KMS-11 (cell line): ENCODE results near the gene RRAD.

Source experiments
- H2AFZ ChIP-seq: fragments of 200-600 bp; sonication (generic); 2 replicates; pipeline ENCODE4 v1.6.1; 2016; ENCODE audit warnings: antibody characterized with exemption, mixed run types, low read depth
- H3K27ac ChIP-seq: fragments of 200-600 bp; sonication (generic); 2 replicates; pipeline ENCODE4 v1.6.1; 2016; ENCODE audit warnings: mild to moderate bottlenecking, mixed run types
- H3K27me3 ChIP-seq: fragments of 200-600 bp; sonication (generic); 2 replicates; pipeline ENCODE4 v1.6.1; 2017; ENCODE audit warnings: mild to moderate bottlenecking, low read depth, mixed run types, moderate library complexity; ENCODE audit not compliant: insufficient read depth
- H3K36me3 ChIP-seq: fragments of 200-600 bp; sonication (generic); 2 replicates; pipeline ENCODE4 v1.6.1; 2017; ENCODE audit warnings: mild to moderate bottlenecking, mixed run types; ENCODE audit not compliant: insufficient read depth
- H3K4me1 ChIP-seq: fragments of 200-600 bp; sonication (generic); 2 replicates; pipeline ENCODE4 v1.6.1; 2016; ENCODE audit warnings: mild to moderate bottlenecking, low read depth, mixed run types; ENCODE audit not compliant: poor library complexity, severe bottlenecking
- H3K4me2 ChIP-seq: fragments of 200-600 bp; sonication (generic); 2 replicates; pipeline ENCODE4 v1.7.0; 2016; ENCODE audit warnings: mild to moderate bottlenecking, mixed run types
- H3K4me3 ChIP-seq: fragments of 200-600 bp; sonication (generic); IDR thresholded peaks from 2 replicates; pipeline ENCODE4 v1.6.1; 2017; ENCODE audit warnings: low read depth, low read length, mixed read lengths; ENCODE audit not compliant: insufficient read depth
- H3K79me2 ChIP-seq: fragments of 200-600 bp; sonication (generic); 2 replicates; pipeline ENCODE4 v1.6.1; 2016; ENCODE audit warnings: low read depth, mixed run types; ENCODE audit not compliant: insufficient read depth
- H3K9ac ChIP-seq: fragments of 200-600 bp; sonication (generic); 2 replicates; pipeline ENCODE4 v1.6.1; 2016; ENCODE audit warnings: mild to moderate bottlenecking, mixed run types
- H4K20me1 ChIP-seq: fragments of 200-600 bp; sonication (generic); 2 replicates; pipeline ENCODE4 v1.6.1; 2016; ENCODE audit warnings: mild to moderate bottlenecking, mixed run types; ENCODE audit not compliant: insufficient read depth
- TF ChIP-seq, protein P1 (sequence below): fragments of 200-600 bp; sonication (generic); conservative IDR thresholded peaks from 2 replicates; pipeline ENCODE4 v1.6.1; 2017; ENCODE audit warnings: low read depth, mild to moderate bottlenecking, antibody characterized with exemption, low read length, moderate library complexity, mixed read lengths

The RRAD gene

GRCh38 chr16:66950437-66950836, 25.1 kb upstream of the RRAD start:
- H3K36me3 ChIP-seq, result no peaks in the 10 kb centered on the region

GRCh38 chr16:66949472-66949871, 24.1 kb upstream of the RRAD start:
- TF ChIP-seq, protein P1, sequence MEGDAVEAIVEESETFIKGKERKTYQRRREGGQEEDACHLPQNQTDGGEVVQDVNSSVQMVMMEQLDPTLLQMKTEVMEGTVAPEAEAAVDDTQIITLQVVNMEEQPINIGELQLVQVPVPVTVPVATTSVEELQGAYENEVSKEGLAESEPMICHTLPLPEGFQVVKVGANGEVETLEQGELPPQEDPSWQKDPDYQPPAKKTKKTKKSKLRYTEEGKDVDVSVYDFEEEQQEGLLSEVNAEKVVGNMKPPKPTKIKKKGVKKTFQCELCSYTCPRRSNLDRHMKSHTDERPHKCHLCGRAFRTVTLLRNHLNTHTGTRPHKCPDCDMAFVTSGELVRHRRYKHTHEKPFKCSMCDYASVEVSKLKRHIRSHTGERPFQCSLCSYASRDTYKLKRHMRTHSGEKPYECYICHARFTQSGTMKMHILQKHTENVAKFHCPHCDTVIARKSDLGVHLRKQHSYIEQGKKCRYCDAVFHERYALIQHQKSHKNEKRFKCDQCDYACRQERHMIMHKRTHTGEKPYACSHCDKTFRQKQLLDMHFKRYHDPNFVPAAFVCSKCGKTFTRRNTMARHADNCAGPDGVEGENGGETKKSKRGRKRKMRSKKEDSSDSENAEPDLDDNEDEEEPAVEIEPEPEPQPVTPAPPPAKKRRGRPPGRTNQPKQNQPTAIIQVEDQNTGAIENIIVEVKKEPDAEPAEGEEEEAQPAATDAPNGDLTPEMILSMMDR, result no peak
- H2AFZ ChIP-seq, result no peak overlapping the region
- no peaks in the 10 kb centered on the region for H3K27me3 ChIP-seq
- H3K9ac ChIP-seq, result no peak overlapping the region
- H3K36me3 ChIP-seq, result no peaks in the 10 kb centered on the region
- no peak overlapping the region for H3K4me3 ChIP-seq
- no peaks in the 10 kb centered on the region for H3K79me2 ChIP-seq
- no peak overlapping the region for H3K4me2 ChIP-seq
- peaks cover 3% of the 10 kb centered on the region for H3K4me1 ChIP-seq
- H4K20me1 ChIP-seq, result no peaks in the 10 kb centered on the region
- no peak overlapping the region for H3K27ac ChIP-seq

More at GRCh38 chr16:66950437-66950836, 25.1 kb upstream of the RRAD start:
- Histone ChIP-seq H3K4me2 (no peak overlapping the region), H4K20me1 (no peaks in the 10 kb centered on the region), H2AFZ (no peak overlapping the region), H3K79me2 (no peaks in the 10 kb centered on the region), H3K27ac (no peak overlapping the region), H3K4me1 (peaks cover 3% of the 10 kb centered on the region), H3K9ac (no peak overlapping the region), H3K4me3 (no peak overlapping the region), H3K27me3 (no peaks in the 10 kb centered on the region)
- TF ChIP-seq, protein P1, result no peak

- TF ChIP-seq, protein P1, result no peak
- H2AFZ ChIP-seq, result no peak overlapping the region
- H3K79me2 ChIP-seq, result no peaks in the 10 kb centered on the region
- no peak overlapping the region for H3K27ac ChIP-seq
- H3K4me2 ChIP-seq, result no peak overlapping the region
- peaks cover 3% of the 10 kb centered on the region for H3K4me1 ChIP-seq
- H4K20me1 ChIP-seq, result no peaks in the 10 kb centered on the region
- H3K27me3 ChIP-seq, result no peaks in the 10 kb centered on the region
- no peaks in the 10 kb centered on the region for H3K36me3 ChIP-seq
- no peak overlapping the region for H3K4me3 ChIP-seq
- no peak overlapping the region for H3K9ac ChIP-seq
Observed at GRCh38 chr16:66948837-66949225, 23.5 kb upstream of the RRAD start.

- H3K79me2 ChIP-seq, result no peaks in the 10 kb centered on the region
- H4K20me1 ChIP-seq, result no peaks in the 10 kb centered on the region
- H3K9ac ChIP-seq, result no peak overlapping the region
- H3K27ac ChIP-seq, result no peak overlapping the region
- H3K27me3 ChIP-seq, result no peaks in the 10 kb centered on the region
- no peak overlapping the region for H3K4me3 ChIP-seq
- TF ChIP-seq, protein P1, result no peak
- H2AFZ ChIP-seq, result peak overlapping the region; percentile 88
- H3K36me3 ChIP-seq, result no peaks in the 10 kb centered on the region
- H3K4me1 ChIP-seq, result peaks cover 3% of the 10 kb centered on the region
- H3K4me2 ChIP-seq, result peak overlapping the region; percentile 71
Observed at GRCh38 chr16:66948134-66948836, 22.9 kb upstream of the RRAD start.
